Fibroblast of skin of back (primary cell): ENCODE results near the gene MYLK2.
"Not testable (repeated sequence)": the region's sequence is repeated elsewhere in the genome, so short reads cannot be mapped to it uniquely, and the experiment has no call there.

Experiments
- DNase-seq: peaks from one replicate; pipeline ENCODE4 v3.0.0-alpha.2; 2013

MYLK2 gene

DNA sequence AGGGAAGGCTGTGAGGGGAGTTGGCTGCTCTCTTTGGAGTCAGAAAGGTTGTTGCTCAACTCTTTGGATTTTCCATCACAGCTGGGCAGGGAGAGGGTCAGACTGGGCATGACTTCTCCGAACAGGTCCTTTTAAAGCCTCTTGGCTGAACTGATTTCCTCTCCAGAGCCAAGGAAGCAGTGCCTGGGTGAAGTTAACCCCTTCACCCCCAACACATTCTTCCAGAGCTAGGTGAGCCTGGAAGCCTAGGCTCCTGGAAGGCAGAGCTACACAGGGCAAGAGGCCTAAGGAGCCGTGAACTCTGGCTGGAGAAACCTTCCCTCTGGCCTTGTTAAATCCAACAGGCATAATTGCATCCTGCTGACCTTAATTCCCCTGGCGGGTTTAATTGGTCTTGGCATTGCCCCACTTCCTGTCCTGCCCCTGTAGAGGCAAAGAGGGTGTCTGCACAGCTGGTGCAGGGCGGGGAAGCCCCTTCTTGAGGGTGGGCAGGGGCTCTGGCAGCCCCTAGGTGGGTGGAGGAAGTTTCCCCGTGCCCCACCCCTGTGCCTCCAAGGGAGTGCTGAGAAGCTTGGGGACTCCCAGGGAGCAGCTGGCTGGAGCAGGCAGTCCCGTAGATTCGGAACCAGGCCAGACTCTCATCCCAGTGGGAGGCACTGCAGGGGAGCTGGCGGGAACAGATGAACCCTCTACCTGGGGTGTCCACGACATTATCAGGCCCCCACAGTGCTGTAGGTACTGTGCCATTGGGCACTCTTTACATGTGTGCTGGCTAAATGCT, 3.6 kb upstream of the MYLK2 start:
- no peak for DNase-seq

- DNase-seq: no peak
Observed at GRCh38 chr20:31816221-31816620, 2.9 kb upstream of the MYLK2 start.

DNA sequence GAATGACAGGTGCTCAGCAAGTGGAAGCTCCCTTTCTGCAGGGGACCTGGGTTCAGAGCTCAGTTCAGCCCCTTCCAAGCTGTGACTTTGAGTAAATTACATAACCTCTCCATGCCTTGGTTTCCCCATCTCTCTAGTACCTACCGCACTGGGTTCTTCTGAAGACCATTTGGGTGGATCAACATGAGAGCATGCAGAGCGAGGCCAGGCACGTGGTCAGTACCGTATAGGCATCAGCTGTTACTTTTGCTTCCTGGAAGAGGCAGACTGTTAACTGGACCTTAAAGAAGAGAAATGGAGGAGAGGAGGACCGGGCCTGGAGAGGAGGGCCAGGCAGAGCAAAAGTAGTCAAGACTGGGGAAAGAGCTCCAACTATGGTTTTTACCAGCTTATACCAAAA, 1.7 kb upstream of the MYLK2 start:
- DNase-seq: no peak

DNA sequence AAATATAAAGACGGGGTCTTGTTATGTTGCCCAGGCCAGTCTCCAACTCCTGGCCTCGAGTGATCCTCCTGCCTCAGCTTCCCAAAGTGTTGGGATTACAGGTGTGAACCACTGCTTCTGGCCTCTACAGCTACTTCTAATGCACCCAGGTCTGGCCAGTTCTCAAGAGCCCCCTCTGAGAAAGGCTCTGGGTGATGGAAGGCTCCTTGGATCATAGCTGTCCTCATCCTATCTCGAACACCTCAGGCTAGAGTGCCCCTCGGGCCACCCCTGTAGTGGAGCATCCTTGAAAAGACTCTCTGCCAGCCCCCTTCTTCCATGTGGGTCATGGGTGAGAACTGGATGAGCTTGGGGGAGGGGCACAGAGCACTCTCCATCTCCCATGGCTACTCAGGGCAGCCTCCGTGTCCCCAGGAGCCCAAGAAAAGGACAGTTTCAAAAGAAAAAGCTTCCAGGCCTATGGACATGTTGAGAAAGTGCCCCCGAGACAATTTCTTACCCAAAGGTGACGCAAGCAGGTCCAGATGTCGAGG, 714 bp upstream of the MYLK2 start:
- DNase-seq: no peak

DNA sequence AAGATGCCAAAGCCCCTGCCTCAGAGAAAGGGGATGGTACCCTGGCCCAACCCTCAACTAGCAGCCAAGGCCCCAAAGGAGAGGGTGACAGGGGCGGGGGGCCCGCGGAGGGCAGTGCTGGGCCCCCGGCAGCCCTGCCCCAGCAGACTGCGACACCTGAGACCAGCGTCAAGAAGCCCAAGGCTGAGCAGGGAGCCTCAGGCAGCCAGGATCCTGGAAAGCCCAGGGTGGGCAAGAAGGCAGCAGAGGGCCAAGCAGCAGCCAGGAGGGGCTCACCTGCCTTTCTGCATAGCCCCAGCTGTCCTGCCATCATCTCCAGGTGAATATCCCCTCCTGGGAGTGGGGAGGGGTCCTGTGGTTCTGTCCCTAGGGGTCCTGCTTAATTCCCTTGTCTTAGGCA, 1.1 kb downstream of the MYLK2 start:
- no peak for DNase-seq

DNA sequence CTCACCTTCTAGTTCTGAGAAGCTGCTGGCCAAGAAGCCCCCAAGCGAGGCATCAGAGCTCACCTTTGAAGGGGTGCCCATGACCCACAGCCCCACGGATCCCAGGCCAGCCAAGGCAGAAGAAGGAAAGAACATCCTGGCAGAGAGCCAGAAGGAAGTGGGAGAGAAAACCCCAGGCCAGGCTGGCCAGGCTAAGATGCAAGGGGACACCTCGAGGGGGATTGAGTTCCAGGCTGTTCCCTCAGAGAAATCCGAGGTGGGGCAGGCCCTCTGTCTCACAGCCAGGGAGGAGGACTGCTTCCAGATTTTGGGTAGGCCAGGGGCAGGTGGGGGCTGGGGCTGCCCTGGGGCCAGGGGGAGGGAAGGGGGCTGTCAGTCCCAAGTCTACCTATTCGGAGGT, 2.3 kb downstream of the MYLK2 start:
- DNase-seq: no peak

DNA sequence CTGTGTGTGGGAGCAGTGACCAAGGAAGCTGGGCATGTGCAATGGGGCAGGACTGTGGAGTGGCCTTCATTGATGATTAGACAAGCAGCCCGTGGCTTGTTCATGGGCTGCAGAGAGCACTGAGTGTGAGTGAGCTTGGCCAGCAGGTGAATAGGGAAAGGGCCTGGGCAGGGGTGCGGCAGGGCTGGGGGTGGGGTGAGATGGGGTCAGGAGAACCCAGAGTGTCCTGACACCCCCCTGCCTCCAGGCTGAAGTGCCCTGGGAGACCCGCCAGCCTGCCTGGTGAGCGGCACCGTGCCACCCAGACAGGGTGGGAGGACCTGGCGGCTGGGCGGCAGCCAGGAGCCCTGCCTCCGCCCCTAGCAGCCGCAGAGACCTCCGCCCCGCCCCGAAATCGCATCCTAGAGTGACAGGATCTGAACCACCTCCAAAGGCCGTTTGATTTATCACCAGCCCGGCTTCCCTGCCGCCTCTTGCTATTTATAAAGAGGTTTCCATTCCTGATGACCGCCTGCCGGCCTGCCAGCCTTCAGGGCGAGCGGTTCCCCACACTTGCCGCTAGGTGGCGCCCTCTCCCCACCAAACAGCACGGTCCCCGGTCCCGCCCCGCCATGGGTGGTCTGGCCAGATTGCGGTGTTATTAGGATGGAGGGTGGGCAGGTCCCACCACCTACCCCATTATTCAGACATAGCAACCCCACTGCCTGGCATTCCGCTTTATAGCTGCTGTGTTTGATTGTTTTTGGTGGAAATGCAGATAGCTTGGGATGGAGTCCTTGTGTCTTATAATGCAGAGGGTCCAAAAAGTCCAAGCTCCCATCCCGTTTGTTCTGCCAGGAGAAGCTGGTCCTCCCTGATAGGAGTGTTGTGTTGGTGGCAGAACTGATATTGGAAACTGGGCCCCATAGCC, 3.5 kb downstream of the MYLK2 start:
- peak; percentile 65 for DNase-seq

DNA sequence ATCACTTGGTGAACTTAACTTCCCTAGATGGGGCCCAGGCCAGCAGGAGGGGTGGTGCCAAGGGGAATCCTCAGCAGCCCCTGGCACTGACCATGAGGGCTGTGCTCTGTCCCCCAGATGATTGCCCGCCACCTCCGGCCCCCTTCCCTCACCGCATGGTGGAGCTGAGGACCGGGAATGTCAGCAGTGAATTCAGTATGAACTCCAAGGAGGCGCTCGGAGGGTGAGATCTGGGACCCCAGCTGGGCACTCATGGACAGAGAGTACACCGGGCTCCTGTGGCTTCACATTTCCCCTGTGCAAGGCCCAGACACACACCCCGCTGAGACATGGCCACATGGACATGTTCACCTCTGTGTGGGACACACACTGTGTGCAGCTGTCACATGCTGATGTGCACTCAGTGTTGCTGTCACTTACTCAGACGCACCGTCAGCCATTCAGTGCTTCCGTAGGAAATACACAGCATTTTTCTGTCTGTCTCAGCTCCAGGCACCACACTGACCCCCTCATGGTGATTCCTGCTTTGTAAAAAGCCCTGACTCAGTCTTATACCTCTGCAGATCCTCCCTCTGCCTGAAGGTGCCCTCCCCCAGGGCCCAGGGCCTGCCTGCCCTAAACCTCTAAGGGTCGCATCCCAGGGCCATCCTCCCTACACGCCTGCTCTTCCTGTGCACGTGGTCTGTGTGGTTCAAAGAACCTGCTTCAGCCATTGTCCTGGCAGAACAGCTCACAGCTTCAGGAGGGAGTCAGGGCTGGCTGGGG, 4.4 kb downstream of the MYLK2 start:
- peak; percentile 65 for DNase-seq

GRCh38 chr20:31824125-31824485, 4.9 kb downstream of the MYLK2 start:
- DNase-seq: no peak

- no peak for DNase-seq
Observed at GRCh38 chr20:31824554-31825313, 5.6 kb downstream of the MYLK2 start.

DNA sequence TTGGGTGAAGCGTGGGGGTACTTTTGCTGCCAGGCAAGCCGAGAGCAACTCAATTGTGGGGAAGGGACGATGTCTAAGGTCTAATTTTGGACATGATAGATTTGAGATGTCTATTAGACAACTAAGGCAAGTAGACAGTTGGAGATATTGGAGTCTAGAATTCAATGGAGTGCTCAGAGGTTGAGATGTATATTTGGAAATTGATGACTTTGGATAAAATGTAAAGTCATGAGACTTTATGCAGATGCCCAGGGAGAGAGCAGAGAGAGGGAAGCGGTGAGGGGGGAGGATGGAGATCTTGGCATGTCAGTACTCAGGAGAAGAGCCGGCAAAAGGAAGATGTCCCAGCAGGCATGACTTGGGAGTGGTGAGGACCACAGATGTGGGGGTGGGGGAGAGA, 6.9 kb downstream of the MYLK2 start:
- no peak for DNase-seq

DNA sequence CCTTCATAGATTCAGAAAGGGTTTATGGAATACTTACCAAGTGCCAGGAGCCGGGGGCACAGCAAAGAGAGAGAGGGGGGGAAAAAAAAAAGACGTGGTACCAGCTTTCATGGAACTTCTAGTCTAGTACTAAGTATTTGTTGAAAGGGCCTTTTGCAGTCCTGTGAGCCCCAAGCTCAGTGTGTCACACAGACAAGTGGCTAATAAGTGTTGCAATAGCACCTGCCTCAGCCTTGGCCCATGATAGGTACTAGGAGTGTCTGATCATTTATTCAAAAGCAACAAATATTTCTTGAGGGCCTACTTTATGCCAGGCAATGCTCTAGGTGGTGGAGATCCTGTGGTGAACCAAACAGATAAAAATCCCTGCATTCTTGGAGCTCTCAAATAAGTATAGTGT, 7.9 kb downstream of the MYLK2 start:
- DNase-seq: no peak

- not testable (repeated sequence) for DNase-seq
Observed at GRCh38 chr20:31828016-31828415, 8.9 kb downstream of the MYLK2 start.

GRCh38 chr20:31829731-31830130, 10.6 kb downstream of the MYLK2 start:
- no peak for DNase-seq

DNA sequence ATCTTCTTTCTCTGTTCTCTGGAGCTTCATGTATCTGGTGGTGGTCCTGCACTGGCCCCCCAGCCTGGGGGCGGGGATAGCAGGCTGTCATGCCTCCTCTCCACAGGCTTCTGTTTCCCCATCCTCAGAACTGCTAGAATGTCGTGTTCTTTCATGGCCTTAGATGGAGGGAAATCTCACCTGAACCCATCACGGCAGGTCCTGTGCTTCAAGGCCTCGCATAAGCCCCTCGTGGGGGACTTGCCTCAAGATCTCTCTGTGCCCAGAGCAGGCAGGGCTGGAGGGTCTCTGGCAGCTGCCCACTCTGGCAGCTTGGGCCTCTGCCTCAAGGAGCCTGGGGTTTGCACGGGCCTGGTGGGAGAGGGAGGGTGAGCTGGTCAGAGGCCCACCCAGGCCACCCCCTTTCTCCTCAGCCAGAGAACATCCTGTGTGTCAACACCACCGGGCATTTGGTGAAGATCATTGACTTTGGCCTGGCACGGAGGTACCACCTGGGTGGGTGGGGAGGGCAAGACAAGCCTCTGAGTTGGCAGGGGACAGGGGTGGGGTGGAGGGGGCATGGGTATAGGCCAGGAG, 11.3 kb downstream of the MYLK2 start:
- no peak for DNase-seq

DNA sequence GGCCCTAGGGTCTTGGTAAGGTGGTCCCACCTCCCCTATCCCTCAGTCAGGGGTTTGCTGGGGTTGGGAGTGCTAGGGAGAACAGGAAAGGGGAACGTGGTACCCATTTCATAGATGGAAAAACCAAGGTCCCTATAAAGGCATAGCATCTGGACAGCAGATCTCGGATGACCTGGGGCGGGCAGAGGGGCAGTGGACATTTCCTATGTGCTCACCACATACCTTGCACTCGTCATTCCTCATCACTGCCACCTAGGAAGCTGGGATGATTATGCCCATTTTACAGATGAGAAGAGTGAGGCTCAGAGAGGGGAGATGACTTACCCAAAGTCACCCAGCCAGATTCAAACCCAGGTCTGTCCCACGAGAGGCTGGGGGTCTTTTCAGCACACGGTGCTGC, 12.1 kb downstream of the MYLK2 start:
- no peak for DNase-seq

DNA sequence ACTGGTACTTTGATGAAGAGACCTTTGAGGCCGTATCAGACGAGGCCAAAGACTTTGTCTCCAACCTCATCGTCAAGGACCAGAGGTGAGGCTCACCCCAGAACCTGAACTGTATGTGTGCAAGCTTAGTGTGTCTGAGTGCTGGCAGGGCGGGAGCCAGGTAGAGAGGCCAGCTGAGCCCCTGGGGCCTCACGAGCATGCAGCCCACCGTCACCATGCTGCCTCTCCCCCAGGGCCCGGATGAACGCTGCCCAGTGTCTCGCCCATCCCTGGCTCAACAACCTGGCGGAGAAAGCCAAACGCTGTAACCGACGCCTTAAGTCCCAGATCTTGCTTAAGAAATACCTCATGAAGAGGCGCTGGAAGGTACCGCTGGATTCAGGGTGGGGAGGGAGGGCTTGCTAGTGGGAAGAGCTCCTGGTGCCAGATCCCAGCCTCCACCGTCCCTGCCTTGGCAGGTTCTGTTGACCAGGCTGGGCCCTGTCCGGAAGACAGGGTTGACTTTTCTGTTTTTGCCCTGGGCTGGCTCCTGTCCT, 12.7 kb downstream of the MYLK2 start:
- DNase-seq: no peak

DNA sequence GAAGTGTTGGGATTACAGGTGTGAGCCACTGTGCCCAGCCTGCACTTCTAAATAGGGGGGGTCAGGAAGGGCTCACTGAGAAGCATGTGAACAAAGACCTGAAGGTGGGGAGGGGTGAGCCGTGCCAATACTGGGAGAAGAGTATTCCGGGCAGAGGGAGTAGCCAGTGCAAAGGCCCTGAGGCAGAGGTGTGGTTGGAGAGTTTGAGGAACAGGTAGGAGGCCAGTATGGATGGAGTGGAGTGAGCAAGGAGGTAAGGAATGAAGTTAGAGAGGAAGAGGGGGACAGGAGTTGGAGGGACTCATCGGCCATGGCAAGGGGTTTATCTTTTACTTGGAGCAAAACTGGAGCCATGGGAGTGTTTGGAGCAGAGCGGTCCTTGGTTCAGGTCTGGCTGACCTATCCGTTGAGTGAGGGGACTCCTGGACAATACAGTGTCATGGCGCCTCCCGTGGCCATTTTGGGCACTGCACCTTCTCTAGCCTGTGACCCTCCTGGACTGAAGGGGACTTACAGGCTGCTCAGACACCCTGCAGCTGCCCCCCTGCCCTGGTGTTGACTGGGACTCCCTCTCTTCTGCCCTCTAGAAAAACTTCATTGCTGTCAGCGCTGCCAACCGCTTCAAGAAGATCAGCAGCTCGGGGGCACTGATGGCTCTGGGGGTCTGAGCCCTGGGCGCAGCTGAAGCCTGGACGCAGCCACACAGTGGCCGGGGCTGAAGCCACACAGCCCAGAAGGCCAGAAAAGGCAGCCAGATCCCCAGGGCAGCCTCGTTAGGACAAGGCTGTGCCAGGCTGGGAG, 14.2 kb downstream of the MYLK2 start:
- DNase-seq: peak; percentile 47

GRCh38 chr20:31833931-31834521, 14.9 kb downstream of the MYLK2 start:
- no peak for DNase-seq

GRCh38 chr20:31835554-31835953, 16.4 kb downstream of the MYLK2 start:
- DNase-seq: no peak
